Measurements from ENCODE around the gene CAP1. TPM values are rescaled to one million over a fixed set of nuclear protein-coding genes. Genes with fewer than 3 reads are reported as not detected.

CAP1 gene
- total and polyA plus RNA-seq, 2 of the 13 experiments (the other 11 are each of a cell fraction or from before 2014, with no cell fraction given) = 174 to 195 TPM

DNA sequence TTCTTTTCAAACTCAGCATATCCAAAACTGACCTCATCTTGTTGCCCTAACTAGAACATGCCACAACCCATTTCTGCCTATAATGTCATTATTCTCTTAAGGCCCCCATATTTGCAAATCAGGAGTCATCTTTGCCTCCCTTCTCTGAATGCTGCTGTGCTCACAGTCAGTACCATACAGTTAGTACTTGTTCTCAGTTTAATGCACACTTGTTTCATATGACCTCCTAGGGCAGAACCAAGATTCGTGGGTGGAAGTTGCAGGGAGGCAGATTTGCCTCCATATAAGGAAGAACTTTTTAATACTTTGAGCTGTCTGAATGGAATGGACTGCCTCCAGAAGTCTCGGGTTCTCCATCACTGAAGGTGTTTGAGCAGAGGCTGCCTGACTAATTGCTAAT lies 9.2 kb downstream of the CAP1 start (continued):
- TF ChIP-seq, protein P1, sequence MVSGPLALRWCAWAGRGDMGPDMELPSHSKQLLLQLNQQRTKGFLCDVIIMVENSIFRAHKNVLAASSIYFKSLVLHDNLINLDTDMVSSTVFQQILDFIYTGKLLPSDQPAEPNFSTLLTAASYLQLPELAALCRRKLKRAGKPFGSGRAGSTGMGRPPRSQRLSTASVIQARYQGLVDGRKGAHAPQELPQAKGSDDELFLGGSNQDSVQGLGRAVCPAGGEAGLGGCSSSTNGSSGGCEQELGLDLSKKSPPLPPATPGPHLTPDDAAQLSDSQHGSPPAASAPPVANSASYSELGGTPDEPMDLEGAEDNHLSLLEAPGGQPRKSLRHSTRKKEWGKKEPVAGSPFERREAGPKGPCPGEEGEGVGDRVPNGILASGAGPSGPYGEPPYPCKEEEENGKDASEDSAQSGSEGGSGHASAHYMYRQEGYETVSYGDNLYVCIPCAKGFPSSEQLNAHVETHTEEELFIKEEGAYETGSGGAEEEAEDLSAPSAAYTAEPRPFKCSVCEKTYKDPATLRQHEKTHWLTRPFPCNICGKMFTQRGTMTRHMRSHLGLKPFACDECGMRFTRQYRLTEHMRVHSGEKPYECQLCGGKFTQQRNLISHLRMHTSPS (CRISPR knock-in tag; IDR thresholded peaks at IDR 0.05; ENCODE audit: low read depth) = no peak
- TF ChIP-seq STAT5B (CRISPR knock-in tag; IDR thresholded peaks at IDR 0.05) (no peak), FOXK2 (IDR thresholded peaks at IDR 0.05) (no peak), GPN1 (CRISPR knock-in tag; IDR thresholded peaks at IDR 0.05; ENCODE audit: borderline replicate concordance) (no peak), CC2D1A (CRISPR knock-in tag; IDR thresholded peaks at IDR 0.05) (no peak), FOSL1 (CRISPR knock-in tag; IDR thresholded peaks at IDR 0.05; ENCODE audit: borderline replicate concordance) (no peak), ZNF343 (CRISPR knock-in tag; IDR thresholded peaks at IDR 0.05) (no peak), KDM5A (IDR thresholded peaks at IDR 0.05; ENCODE audit: borderline replicate concordance, low read length) (no peak), ZNF496 (CRISPR knock-in tag; IDR thresholded peaks at IDR 0.05; ENCODE audit: insufficient replicate concordance) (no peak)
- TF ChIP-seq, protein P2, sequence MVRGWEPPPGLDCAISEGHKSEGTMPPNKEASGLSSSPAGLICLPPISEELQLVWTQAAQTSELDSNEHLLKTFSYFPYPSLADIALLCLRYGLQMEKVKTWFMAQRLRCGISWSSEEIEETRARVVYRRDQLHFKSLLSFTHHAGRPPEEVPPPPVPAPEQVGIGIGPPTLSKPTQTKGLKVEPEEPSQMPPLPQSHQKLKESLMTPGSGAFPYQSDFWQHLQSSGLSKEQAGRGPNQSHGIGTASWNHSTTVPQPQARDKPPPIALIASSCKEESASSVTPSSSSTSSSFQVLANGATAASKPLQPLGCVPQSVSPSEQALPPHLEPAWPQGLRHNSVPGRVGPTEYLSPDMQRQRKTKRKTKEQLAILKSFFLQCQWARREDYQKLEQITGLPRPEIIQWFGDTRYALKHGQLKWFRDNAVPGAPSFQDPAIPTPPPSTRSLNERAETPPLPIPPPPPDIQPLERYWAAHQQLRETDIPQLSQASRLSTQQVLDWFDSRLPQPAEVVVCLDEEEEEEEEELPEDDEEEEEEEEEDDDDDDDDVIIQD (CRISPR knock-in tag; IDR thresholded peaks at IDR 0.05; ENCODE audit: low read depth) = no peak
- TF ChIP-seq, protein P3, sequence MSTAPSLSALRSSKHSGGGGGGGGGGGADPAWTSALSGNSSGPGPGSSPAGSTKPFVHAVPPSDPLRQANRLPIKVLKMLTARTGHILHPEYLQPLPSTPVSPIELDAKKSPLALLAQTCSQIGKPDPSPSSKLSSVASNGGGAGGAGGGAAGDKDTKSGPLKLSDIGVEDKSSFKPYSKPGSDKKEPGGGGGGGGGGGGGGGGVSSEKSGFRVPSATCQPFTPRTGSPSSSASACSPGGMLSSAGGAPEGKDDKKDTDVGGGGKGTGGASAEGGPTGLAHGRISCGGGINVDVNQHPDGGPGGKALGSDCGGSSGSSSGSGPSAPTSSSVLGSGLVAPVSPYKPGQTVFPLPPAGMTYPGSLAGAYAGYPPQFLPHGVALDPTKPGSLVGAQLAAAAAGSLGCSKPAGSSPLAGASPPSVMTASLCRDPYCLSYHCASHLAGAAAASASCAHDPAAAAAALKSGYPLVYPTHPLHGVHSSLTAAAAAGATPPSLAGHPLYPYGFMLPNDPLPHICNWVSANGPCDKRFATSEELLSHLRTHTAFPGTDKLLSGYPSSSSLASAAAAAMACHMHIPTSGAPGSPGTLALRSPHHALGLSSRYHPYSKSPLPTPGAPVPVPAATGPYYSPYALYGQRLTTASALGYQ (CRISPR knock-in tag; IDR thresholded peaks at IDR 0.05) = no peak
- TF ChIP-seq, protein P4, sequence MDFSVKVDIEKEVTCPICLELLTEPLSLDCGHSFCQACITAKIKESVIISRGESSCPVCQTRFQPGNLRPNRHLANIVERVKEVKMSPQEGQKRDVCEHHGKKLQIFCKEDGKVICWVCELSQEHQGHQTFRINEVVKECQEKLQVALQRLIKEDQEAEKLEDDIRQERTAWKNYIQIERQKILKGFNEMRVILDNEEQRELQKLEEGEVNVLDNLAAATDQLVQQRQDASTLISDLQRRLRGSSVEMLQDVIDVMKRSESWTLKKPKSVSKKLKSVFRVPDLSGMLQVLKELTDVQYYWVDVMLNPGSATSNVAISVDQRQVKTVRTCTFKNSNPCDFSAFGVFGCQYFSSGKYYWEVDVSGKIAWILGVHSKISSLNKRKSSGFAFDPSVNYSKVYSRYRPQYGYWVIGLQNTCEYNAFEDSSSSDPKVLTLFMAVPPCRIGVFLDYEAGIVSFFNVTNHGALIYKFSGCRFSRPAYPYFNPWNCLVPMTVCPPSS (IDR thresholded peaks at IDR 0.05) = no peak
